NCI-H524 treated with DMSO at 0.1 percent for 48 hours (cell line): Measurements from ENCODE around the gene ABCC9.

Experiments used
- DNase-seq: peaks from one replicate; lab custom pipeline; 2025; lab: John Stamatoyannopoulos, UW

The ABCC9 gene

GRCh38 chr12:21774358-21775132 is 166.7 kb downstream of the ABCC9 start, which contains the start of gene KCNJ8:
Gene KCNJ8 (minus strand): TSS chr12:21774706. CDS start chr12:21773616, 1,090 bp downstream.
- DNase-seq: peak; percentile 44

DNA sequence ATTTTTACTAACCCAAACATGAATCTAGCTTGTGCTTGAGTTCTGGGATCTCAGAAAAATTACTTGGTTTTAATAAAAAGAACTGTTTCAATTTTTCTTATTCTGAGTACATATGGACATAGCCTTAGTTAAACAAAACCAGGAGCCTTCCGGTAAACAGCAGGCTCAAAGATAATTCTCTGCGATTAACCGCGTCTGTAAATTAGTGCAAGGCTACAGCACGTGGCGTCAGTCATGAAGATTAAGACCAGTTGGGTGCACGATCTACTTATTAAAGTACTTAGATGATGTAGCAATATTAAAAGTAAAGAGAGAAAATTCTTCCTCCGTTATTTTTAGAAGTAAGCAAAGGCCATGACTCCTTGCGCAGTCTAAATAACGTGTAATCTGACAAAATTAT is 167.4 kb downstream of the ABCC9 start:
- DNase-seq: no peak

- no peak for DNase-seq
Observed at GRCh38 chr12:21773263-21773741, 167.9 kb downstream of the ABCC9 start.

- no peak for DNase-seq
Observed at GRCh38 chr12:21771311-21771710, 169.9 kb downstream of the ABCC9 start.

GRCh38 chr12:21769307-21769706 is 171.9 kb downstream of the ABCC9 start:
- DNase-seq: no peak

GRCh38 chr12:21766403-21766802 is 174.8 kb downstream of the ABCC9 start:
- DNase-seq: no peak

GRCh38 chr12:21764950-21765349 is 176.3 kb downstream of the ABCC9 start:
- DNase-seq: no peak

DNA sequence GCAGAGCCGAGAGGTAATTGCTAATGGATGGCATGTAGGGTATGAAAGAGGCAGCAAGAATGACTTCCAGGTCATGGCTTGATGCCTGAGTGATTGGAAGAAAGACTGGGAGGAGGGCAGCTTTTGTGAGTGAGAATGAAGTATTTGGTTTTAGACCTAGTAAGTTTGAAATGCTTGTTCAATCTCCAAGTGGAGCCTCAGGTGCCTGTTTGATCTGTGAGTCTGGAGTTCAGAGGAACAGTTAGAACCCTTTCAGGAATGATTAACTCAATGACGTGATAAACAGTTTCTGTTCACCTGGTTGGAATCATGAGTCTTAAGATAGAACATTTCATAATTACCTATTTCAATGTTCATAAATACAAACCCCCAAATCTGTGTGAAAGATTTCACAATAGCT is 177.2 kb downstream of the ABCC9 start:
- no peak for DNase-seq

GRCh38 chr12:21763531-21763930 is 177.7 kb downstream of the ABCC9 start:
- no peak for DNase-seq

GRCh38 chr12:21759737-21760136 is 181.5 kb downstream of the ABCC9 start:
- no peak for DNase-seq

DNA sequence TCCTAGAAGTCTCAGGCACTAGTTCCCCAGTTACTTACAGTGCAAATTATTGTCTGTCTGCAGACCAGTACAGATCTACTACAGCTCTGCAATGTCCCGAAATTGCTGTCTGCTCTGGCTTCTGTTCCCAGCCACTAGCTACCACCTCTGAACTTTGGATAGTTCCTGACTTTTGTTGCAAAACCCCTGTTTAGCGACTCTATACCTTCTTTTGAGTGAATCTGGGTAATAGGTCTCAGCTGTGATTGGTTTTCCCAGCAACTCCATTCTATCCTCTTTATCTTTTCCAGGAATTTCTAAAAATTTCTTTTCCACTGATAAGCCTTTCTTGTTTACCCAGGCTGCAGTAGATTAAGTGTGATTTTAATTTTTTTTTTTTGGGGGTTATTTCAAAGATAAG is 183.5 kb downstream of the ABCC9 start:
- no peak for DNase-seq

DNA sequence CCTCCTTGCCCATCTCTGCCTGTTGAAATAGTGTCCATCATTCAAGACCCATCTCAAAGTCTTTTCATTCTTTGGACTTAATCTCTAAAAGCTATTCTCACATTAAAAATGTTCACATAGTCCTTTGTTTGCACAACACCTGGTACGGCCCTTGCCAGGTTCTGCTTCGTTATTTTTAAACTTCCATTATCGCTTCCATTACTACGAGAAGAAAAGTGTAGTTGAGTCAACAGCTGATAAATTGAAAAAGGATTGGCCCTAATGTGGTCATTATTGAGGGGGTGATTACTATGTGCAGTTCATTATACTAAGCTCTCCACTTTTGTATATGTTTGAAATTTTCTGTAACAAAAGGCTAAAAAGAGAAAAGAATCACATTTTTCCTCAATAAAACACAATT is 184.5 kb downstream of the ABCC9 start:
- DNase-seq: no peak

DNA sequence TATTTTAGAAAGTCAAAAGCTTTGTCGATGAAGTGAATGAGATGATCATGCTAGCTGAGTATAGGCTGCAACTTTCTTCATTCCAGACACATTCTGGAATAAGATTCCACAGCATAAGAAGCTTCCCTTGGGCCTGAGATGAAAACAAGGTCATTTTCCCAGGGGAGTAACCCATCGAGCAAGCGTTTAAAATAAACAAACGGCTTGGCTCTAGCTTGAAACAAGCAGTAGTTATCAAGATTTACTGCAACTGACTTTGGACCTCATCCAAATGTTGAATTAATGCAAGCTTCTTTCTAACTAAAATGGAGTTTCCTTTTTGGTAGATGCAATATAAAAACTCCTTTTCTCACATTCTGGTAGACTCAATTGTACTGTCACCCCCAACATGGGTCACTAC is 189.7 kb downstream of the ABCC9 start:
- DNase-seq: no peak
